ENCODE measurements around the gene RAP2B. TPM values are rescaled to one million over a fixed set of nuclear protein-coding genes. Genes with fewer than 3 reads are reported as not detected.

RAP2B gene
- total and polyA plus RNA-seq, 2 donors (not counting 1 experiment from before 2014, with no cell fraction given), result 2.8 to 16.9 TPM

DNA sequence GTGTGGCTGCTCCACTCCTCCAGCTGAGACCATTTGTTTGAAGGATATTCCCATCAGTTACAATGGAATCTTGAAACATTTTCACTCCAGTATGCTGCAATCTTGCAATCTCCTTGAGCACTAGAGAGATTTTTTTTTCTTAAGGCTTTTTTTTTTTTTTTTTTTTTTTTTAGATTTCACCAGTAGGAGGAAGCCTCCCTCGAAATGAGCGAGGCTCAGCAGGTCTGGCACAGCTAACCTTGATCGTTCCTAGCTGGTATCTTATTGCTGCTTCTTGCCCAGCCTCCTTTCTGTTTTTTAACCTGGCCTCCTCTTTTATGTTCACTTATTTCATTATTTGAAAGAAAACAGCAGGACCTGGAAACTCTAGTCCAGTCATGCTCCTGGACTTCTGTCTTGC, 48.1 kb downstream of the RAP2B start:
- ChIA-PET POLR2A (no interaction called here), CTCF (interaction anchor here (0.7 kb wide), 1 partner anchor 414 kb away, joined by 6 read pairs; no protein-coding TSS in a partner anchor)
- Histone ChIP-seq H3K4me2 (replicated peaks; ENCODE audit: low read depth, low read length, poor library complexity, severe bottlenecking) (peak overlapping the region; percentile 29), H3K79me2 (ENCODE audit: control insufficient read depth, insufficient read depth, low read length) (no peaks in the 10 kb centered on the region), H3K4me1 (ENCODE audit: control insufficient read depth in 2 of 2, insufficient read depth in 2 of 2, low read length in 2 of 2) (peaks cover 0 to 4% of the 10 kb centered on the region in 2 donors), H3K27me3 (replicated peaks in 1 of 4; ENCODE audit: control extremely low read depth in 1 of 4, control insufficient read depth in 3 of 4, insufficient read depth in 4 of 4, low read length in 3 of 4) (no peaks in the 10 kb centered on the region), H3K36me3 (replicated peaks in 1 of 2; ENCODE audit: control extremely low read depth in 1 of 2, control insufficient read depth in 1 of 2, extremely low read depth in 1 of 2, insufficient read depth in 2 of 2, low read length in 1 of 2) (no peaks in the 10 kb centered on the region), H3K27ac (ENCODE audit: low read length in 2 of 2) (no peak overlapping the region), H4K20me1 (ENCODE audit: control insufficient read depth, insufficient read depth, low read length, poor library complexity, severe bottlenecking) (no peaks in the 10 kb centered on the region), H3K9me3 (ENCODE audit: control extremely low read depth in 1 of 3, control insufficient read depth in 2 of 3, insufficient read depth in 1 of 3, low read length in 2 of 3) (no peaks in the 10 kb centered on the region), H3K9ac (ENCODE audit: low read length) (no peak overlapping the region), H2AFZ (ENCODE audit: insufficient read depth, low read depth, low read length, poor library complexity, severe bottlenecking) (peak overlapping the region; percentile 11), H3K4me3 (ENCODE audit: control extremely low read depth in 1 of 5, extremely low read depth in 1 of 5, insufficient read depth in 1 of 5, low read depth in 2 of 5, low read length in 4 of 5) (no peak overlapping the region)
- no peak for DNase-seq
- WGBS (ENCODE audit: insufficient coverage), result 87% methylated on average over 3 of the region's 3 CpGs
- no peak overlapping the region for H3K4me3 Mint-ChIP-seq
- TF ChIP-seq, protein P1, sequence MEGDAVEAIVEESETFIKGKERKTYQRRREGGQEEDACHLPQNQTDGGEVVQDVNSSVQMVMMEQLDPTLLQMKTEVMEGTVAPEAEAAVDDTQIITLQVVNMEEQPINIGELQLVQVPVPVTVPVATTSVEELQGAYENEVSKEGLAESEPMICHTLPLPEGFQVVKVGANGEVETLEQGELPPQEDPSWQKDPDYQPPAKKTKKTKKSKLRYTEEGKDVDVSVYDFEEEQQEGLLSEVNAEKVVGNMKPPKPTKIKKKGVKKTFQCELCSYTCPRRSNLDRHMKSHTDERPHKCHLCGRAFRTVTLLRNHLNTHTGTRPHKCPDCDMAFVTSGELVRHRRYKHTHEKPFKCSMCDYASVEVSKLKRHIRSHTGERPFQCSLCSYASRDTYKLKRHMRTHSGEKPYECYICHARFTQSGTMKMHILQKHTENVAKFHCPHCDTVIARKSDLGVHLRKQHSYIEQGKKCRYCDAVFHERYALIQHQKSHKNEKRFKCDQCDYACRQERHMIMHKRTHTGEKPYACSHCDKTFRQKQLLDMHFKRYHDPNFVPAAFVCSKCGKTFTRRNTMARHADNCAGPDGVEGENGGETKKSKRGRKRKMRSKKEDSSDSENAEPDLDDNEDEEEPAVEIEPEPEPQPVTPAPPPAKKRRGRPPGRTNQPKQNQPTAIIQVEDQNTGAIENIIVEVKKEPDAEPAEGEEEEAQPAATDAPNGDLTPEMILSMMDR (IDR thresholded peaks at IDR 0.05), result no peak
- TF ChIP-seq EZH2 (IDR thresholded peaks at IDR 0.05; ENCODE audit: borderline replicate concordance, insufficient read depth, low read depth, low read length, poor library complexity, severe bottlenecking), result no peak
- ATAC-seq (ENCODE audit: low read depth), result no peak
- no peaks in the 10 kb centered on the region for H3K9me3 Mint-ChIP-seq (ENCODE audit: insufficient read depth)
- intact Hi-C loops (cut with micrococcal nuclease), result no loop called here
- H3K27ac Mint-ChIP-seq, result no peak overlapping the region
- no peaks in the 10 kb centered on the region for H3K4me1 Mint-ChIP-seq
- H3K27me3 Mint-ChIP-seq, result no peaks in the 10 kb centered on the region

DNA sequence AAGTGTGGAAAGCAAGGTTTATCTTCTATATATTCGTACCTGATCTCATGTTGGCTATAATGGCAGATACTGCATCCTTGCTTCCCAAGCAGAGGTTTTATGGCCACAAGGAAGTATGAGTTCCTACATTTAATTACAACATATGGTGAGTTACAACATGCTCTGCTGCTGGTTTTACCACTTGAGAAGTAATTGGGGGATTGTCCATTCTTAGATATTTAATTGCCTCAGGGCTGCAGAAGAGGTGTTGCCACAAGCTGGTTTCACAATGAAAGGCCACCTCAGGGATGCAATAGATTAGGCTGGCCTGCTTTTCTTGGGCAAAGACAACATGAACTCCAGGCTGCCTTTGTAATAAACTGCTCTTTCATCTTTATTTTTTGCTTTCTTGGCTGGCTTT, 48.6 kb downstream of the RAP2B start:
- H3K79me2 ChIP-seq (ENCODE audit: control insufficient read depth, insufficient read depth, low read length), result no peaks in the 10 kb centered on the region
- ATAC-seq (ENCODE audit: low read depth) (no peak), DNase-seq (no peak)
- Mint-ChIP-seq H3K4me1 (no peaks in the 10 kb centered on the region), H3K9me3 (ENCODE audit: insufficient read depth) (no peaks in the 10 kb centered on the region), H3K27me3 (no peaks in the 10 kb centered on the region), H3K27ac (no peak overlapping the region), H3K4me3 (no peak overlapping the region)
- no peaks in the 10 kb centered on the region for H3K9me3 ChIP-seq (ENCODE audit: control extremely low read depth in 1 of 3, control insufficient read depth in 2 of 3, insufficient read depth in 1 of 3, low read length in 2 of 3)
- ChIA-PET POLR2A (no interaction called here), CTCF (no interaction called here)
- peak overlapping the region; percentile 11 for H2AFZ ChIP-seq (ENCODE audit: insufficient read depth, low read depth, low read length, poor library complexity, severe bottlenecking)
- H3K4me3 ChIP-seq (ENCODE audit: control extremely low read depth in 1 of 5, extremely low read depth in 1 of 5, insufficient read depth in 1 of 5, low read depth in 2 of 5, low read length in 4 of 5), result no peak overlapping the region
- no peaks in the 10 kb centered on the region for H3K27me3 ChIP-seq (replicated peaks in 1 of 4; ENCODE audit: control extremely low read depth in 1 of 4, control insufficient read depth in 3 of 4, insufficient read depth in 4 of 4, low read length in 3 of 4)
- H3K4me2 ChIP-seq (replicated peaks; ENCODE audit: low read depth, low read length, poor library complexity, severe bottlenecking), result no peak overlapping the region
- peaks cover 0 to 4% of the 10 kb centered on the region in 2 donors for H3K4me1 ChIP-seq (ENCODE audit: control insufficient read depth in 2 of 2, insufficient read depth in 2 of 2, low read length in 2 of 2)
- TF ChIP-seq, protein P1 (IDR thresholded peaks at IDR 0.05), result no peak
- TF ChIP-seq EZH2 (IDR thresholded peaks at IDR 0.05; ENCODE audit: borderline replicate concordance, insufficient read depth, low read depth, low read length, poor library complexity, severe bottlenecking), result no peak
- WGBS (ENCODE audit: insufficient coverage), result no CpG with 5 or more reads among the region's 1 CpG
- H4K20me1 ChIP-seq (ENCODE audit: control insufficient read depth, insufficient read depth, low read length, poor library complexity, severe bottlenecking), result no peaks in the 10 kb centered on the region
- intact Hi-C loops (cut with micrococcal nuclease), result no loop called here
- no peak overlapping the region for H3K27ac ChIP-seq (ENCODE audit: low read length in 2 of 2)
- no peaks in the 10 kb centered on the region for H3K36me3 ChIP-seq (replicated peaks in 1 of 2; ENCODE audit: control extremely low read depth in 1 of 2, control insufficient read depth in 1 of 2, extremely low read depth in 1 of 2, insufficient read depth in 2 of 2, low read length in 1 of 2)
- H3K9ac ChIP-seq (ENCODE audit: low read length), result no peak overlapping the region

All from B cell (primary cell).